CD4-positive, alpha-beta T cell treated with Interleukin-17A for 4 hours (primary cell): Measurements from ENCODE around the gene IFIT3.
"Not testable (repeated sequence)": the region's sequence is repeated elsewhere in the genome, so short reads cannot be mapped to it uniquely, and the experiment has no call there.

Source experiments
- DNase-seq: peaks from one replicate; pipeline ENCODE4 v3.0.0-alpha.2; 2020; ENCODE audit warnings: mixed read lengths

IFIT3 gene

GRCh38 chr10:89304446-89304845 lies 23.4 kb upstream of the IFIT3 start:
- no peak for DNase-seq

DNA sequence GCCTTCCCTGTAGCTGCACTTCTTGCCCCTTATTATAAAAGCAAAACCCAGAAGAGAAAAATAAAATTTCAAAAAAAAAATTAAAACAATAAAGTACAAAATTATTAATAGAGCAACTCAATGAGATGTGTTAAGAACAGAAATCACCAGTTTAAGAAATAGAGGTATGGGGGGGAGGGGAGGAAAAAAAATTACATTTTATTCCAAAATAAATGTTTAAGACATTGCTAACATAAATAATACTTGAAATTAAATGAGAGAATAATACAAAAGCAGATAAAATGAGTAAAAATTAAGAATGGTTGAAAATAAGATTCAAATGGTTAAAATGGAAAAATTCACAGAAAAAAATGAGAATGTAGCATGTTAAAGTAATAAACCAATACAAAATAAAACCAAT lies 22.9 kb upstream of the IFIT3 start:
- no peak for DNase-seq

DNA sequence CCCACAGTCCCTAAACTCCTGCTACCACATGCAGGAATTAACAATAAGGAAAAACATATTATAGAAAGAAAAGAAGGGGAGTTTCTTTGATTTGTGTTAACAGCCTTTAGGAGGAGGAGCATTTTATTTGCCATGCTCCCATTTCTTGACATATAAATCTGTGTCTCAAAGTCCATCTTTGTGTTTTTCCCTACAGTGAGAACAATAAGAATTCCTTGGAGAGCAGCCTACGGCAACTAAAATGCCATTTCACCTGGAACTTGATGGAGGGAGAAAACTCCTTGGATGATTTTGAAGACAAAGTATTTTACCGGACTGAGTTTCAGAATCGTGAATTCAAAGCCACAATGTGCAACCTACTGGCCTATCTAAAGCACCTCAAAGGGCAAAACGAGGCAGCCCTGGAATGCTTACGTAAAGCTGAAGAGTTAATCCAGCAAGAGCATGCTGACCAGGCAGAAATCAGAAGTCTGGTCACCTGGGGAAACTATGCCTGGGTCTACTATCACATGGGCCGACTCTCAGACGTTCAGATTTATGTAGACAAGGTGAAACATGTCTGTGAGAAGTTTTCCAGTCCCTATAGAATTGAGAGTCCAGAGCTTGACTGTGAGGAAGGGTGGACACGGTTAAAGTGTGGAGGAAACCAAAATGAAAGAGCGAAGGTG lies 21.9 kb upstream of the IFIT3 start:
- DNase-seq, result no peak

- DNase-seq, result no peak
These were observed 21.1 kb upstream of the IFIT3 start for GRCh38 chr10:89306434-89307268.

DNA sequence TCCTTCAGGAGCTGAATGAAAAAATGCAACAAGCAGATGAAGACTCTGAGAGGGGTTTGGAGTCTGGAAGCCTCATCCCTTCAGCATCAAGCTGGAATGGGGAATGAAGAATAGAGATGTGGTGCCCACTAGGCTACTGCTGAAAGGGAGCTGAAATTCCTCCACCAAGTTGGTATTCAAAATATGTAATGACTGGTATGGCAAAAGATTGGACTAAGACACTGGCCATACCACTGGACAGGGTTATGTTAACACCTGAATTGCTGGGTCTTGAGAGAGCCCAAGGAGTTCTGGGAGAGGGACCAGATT lies 20.6 kb upstream of the IFIT3 start:
- DNase-seq, result no peak

GRCh38 chr10:89308266-89308665 lies 19.5 kb upstream of the IFIT3 start:
- DNase-seq, result no peak

DNA sequence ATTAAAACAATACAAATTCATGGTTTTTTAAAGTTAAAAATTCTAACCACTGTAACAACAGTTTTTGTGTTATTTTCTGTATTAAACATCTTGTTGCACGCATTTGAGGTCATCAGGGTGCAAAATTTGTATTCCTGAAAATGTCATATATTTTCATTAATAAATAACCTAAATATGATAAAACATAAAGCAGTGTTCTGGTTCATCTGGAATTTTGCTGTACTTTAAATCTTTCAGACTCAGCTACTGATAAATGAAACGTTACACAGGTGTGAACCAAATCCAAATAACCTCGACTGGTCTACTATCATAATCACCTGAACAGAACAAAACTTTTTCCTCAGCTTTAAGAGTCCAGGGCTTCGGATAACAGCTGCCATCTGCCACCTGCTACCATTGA lies 19.1 kb upstream of the IFIT3 start:
- DNase-seq, result no peak

- DNase-seq, result no peak
These were observed 18.4 kb upstream of the IFIT3 start for GRCh38 chr10:89309156-89310055.

GRCh38 chr10:89310056-89310893 lies 17.5 kb upstream of the IFIT3 start:
- DNase-seq, result no peak

GRCh38 chr10:89312973-89313372 lies 14.8 kb upstream of the IFIT3 start:
- DNase-seq, result no peak

- DNase-seq, result no peak
These were observed 13.1 kb upstream of the IFIT3 start for GRCh38 chr10:89314676-89315075.

- not testable (repeated sequence) for DNase-seq
These were observed 9.8 kb upstream of the IFIT3 start for GRCh38 chr10:89318047-89318446.

GRCh38 chr10:89325081-89325480 lies 2.7 kb upstream of the IFIT3 start:
- not testable (repeated sequence) for DNase-seq

DNA sequence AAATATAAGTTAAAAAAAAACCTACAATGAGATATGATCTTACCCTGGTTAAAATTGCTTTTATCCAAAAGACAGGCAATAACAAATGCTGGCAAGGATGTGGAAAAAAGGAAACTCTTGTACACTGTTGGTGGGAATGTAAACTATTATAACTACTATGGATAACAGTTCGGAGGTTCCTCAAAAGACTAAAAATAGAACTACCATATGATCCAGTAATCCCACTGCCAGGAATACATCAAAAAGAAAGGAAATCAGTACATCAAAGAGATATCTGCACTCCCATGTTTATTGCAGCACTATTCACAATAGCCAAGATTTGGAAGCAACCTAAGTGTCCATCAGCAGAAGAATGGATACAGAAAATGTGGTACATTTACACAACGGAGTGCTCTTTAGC lies 1.9 kb upstream of the IFIT3 start:
- DNase-seq, result not testable (repeated sequence)

GRCh38 chr10:89329151-89329550 lies 1.4 kb downstream of the IFIT3 start:
- no peak for DNase-seq

DNA sequence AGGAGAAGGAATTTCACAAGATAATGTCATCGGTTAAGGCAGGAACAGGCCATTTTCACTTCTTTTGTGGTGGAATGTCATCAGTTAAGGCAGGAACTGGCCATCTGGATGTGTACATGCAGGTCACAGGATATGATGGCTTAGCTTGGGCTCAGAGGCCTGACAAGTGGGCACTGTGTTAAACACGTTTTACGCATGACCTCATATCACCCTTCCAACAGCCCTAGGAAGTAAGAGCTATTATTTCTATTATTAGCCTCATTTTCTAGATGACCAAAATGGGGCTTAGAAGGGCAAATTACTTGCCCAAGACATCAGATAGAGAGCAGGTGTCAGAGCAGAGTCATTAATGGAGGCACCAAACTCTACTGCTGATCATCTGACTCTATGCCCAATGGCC lies 2.2 kb downstream of the IFIT3 start:
- DNase-seq, result not testable (repeated sequence)

DNA sequence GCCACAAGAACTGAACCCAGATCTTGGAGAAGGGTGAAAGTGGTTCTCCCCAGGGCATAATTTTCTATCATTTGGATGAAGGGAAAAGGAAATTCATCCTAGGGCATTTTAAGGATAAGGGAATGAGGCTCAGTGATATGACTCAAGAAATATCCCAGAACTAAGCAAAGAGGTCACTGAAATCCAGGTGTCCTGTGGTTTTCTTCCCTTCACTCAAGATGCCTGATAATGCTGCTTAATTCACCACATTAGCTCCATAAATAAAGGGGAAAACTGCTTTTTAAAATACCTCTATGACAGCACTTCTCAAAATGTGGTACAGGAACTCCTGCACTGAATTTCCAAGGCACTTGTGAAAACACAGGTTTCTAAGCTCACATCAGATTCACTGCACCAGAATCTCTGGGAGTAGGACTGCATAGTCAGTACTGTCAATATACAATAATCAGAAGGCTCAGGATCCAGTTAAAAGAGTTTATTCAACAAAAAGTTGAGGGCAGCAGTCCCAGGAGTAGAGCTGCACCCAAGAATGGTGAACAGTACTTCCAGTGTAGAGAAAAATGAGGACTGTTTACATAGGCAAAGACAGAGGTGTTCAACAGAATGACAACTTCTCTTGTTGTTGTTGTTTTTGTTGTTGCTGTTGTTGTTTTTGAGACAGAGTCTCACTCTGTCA lies 2.9 kb downstream of the IFIT3 start:
- DNase-seq, result no peak

- DNase-seq, result not testable (repeated sequence)
These were observed 3.8 kb downstream of the IFIT3 start for GRCh38 chr10:89331487-89332122.

DNA sequence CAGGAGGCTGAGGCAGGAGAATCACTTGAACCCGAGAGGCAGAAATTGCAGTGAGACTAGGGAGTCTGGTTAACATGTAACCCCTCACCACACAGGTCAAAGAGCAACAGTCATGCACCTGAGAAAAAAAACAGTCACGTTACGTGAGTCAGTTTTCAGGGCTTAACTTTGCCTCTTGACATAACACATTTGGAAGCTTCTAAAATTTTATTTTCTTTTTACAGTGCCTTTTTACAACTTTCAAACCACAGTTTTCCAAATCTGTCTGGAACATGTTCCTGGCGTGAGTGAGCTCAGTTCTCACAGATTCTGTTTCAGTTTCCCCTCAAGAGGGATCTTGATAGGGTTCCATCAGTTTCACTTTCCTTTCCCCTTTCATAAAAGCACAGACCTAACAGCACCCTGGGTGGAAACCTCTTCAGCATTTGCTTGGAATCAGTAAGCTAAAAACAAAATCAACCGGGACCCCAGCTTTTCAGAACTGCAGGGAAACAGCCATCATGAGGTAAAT lies 4.4 kb downstream of the IFIT3 start:
- DNase-seq, result peak; percentile 25

DNA sequence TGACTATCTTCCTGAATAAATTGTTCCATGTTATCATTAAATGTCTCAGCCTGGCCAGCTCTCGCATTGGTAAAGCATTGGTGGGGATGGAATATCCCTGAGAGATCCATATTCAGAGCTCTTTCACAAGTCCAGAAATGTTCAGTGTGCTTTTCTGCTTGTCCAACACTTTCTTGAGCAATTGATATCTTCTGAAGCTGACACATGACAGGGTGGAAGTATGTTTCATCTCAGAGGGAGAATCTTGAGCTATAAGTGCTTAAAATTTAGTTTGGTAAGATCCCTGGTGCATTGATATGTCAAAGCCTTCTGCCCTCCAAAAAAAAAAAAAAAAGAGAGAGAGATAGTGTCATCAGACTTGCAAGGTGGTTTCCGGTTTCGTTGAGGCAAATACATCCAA lies 7.4 kb downstream of the IFIT3 start:
- DNase-seq, result no peak

DNA sequence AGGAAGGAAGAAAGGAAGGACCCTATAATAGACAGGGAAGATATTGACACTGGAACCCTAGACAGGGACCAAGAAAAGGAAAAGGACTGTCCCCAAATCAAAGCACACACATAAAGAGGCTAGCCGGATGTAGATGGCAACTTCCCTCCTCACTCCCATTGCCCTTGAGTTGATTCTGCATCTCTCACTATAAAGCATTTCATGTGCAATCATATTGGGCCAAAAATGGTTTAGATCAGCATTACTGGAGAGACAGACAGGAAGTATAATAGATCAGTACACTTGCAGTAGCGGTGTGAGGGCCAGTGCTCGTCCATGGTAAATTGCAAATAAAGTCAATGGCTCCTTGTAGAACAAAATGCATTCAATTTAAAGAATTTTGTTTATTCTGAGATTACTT lies 8.4 kb downstream of the IFIT3 start:
- DNase-seq, result no peak
